Astrocyte (in vitro differentiated cells and primary cell): ENCODE results near the gene ACTL6A. TPM values are rescaled to one million over a fixed set of nuclear protein-coding genes. Genes with fewer than 3 reads are reported as not detected.

Source experiments
- DNase-seq: peaks from one replicate; pipeline ENCODE4 v3.0.0-alpha.2; 2010; ENCODE audit warnings: low read depth
- FAIRE-seq: peaks from 2 replicates; lab custom pipeline; 2011; peaks lifted over from hg19 to GRCh38; lab: Jason Lieb, UNC
- H2AFZ ChIP-seq: 2 replicates; pipeline ENCODE4 v1.6.0; 2012; ENCODE audit warnings: low read depth, low read length, inconsistent platforms
- H3K27ac ChIP-seq: 2 replicates; pipeline ENCODE4 v1.5.1; 2011; ENCODE audit warnings: low read depth, low read length, inconsistent platforms
- H3K27me3 ChIP-seq: 2 replicates; pipeline ENCODE4 v1.6.0; 2011; ENCODE audit warnings: low read length, inconsistent platforms; ENCODE audit not compliant: insufficient read depth
- H3K36me3 ChIP-seq: 2 replicates; pipeline ENCODE4 v1.5.1; 2011; ENCODE audit warnings: low read length, inconsistent platforms; ENCODE audit not compliant: insufficient read depth
- H3K4me1 ChIP-seq: 2 replicates; pipeline ENCODE4 v1.5.1; 2011; ENCODE audit warnings: low read length, inconsistent platforms; ENCODE audit not compliant: insufficient read depth
- H3K4me2 ChIP-seq: 2 replicates; pipeline ENCODE4 v1.6.0; 2012; ENCODE audit warnings: low read length, inconsistent platforms
- H3K4me3 ChIP-seq: 2 replicates; pipeline ENCODE4 v1.5.1; 2011; ENCODE audit warnings: low read depth, mild to moderate bottlenecking, low read length, inconsistent platforms; ENCODE audit not compliant: insufficient read depth
- H3K79me2 ChIP-seq: 2 replicates; pipeline ENCODE4 v1.6.0; 2012; ENCODE audit warnings: mild to moderate bottlenecking, low read length, inconsistent platforms; ENCODE audit not compliant: insufficient read depth
- H3K9ac ChIP-seq: 2 replicates; pipeline ENCODE4 v1.6.0; 2012; ENCODE audit warnings: mild to moderate bottlenecking, low read length, inconsistent platforms
- H3K9me3 ChIP-seq: 2 replicates; pipeline ENCODE4 v1.5.1; 2012; ENCODE audit warnings: low read depth, mild to moderate bottlenecking, low read length, inconsistent platforms; ENCODE audit not compliant: insufficient read depth
- H4K20me1 ChIP-seq: 2 replicates; pipeline ENCODE4 v1.6.0; 2012; ENCODE audit warnings: low read length, inconsistent platforms; ENCODE audit not compliant: insufficient read depth
- H3K27ac Mint-ChIP-seq: one replicate; pipeline ENCODE4 v1.8.0; 2021; ENCODE audit warnings: mild to moderate bottlenecking, mixed read lengths; ENCODE audit not compliant: unreplicated experiment
- H3K27me3 Mint-ChIP-seq: one replicate; pipeline ENCODE4 v1.8.0; 2021; ENCODE audit warnings: low read depth, mixed read lengths; ENCODE audit not compliant: unreplicated experiment
- H3K36me3 Mint-ChIP-seq: one replicate; pipeline ENCODE4 v1.8.0; 2021; ENCODE audit warnings: low read depth, mixed read lengths; ENCODE audit not compliant: unreplicated experiment
- H3K4me1 Mint-ChIP-seq: one replicate; pipeline ENCODE4 v1.8.0; 2021; ENCODE audit warnings: low read depth, mixed read lengths; ENCODE audit not compliant: unreplicated experiment
- H3K4me3 Mint-ChIP-seq: one replicate; pipeline ENCODE4 v1.8.0; 2021; ENCODE audit warnings: mild to moderate bottlenecking, moderate library complexity, mixed read lengths; ENCODE audit not compliant: unreplicated experiment
- H3K9me3 Mint-ChIP-seq: one replicate; pipeline ENCODE4 v1.8.0; 2021; ENCODE audit warnings: mild to moderate bottlenecking, mixed read lengths; ENCODE audit not compliant: unreplicated experiment
- CTCF ChIP-seq: IDR thresholded peaks from 2 replicates; pipeline ENCODE4 v1.5.1; 2011; ENCODE audit warnings: low read depth, mild to moderate bottlenecking, inconsistent platforms, low read length, moderate library complexity; ENCODE audit not compliant: insufficient read depth
- EZH2 ChIP-seq: IDR thresholded peaks from 2 replicates; pipeline ENCODE4 v1.6.1; 2012; ENCODE audit warnings: mild to moderate bottlenecking, low read length, inconsistent platforms; ENCODE audit not compliant: insufficient read depth
- total RNA-seq: library from RNA; stranded (reverse); gene quantifications from 2 replicates; pipeline ENCODE4 v1.2.1, GENCODE V29; 2021

ACTL6A gene
- total RNA-seq, 1 donor from 2014 or later: 47.0 TPM

- Mint-ChIP-seq H3K9me3 (peaks cover 11% of the 10 kb centered on the region), H3K4me3 (no peak overlapping the region), H3K27me3 (no peaks in the 10 kb centered on the region), H3K27ac (no peak overlapping the region), H3K36me3 (no peaks in the 10 kb centered on the region), H3K4me1 (peaks cover 9% of the 10 kb centered on the region)
- Histone ChIP-seq H3K27ac (no peak overlapping the region), H3K4me2 (no peak overlapping the region), H4K20me1 (no peaks in the 10 kb centered on the region), H3K9ac (no peak overlapping the region), H3K79me2 (no peaks in the 10 kb centered on the region), H3K9me3 (no peaks in the 10 kb centered on the region), H3K4me1 (peaks cover 4% of the 10 kb centered on the region), H2AFZ (no peak overlapping the region), H3K36me3 (no peaks in the 10 kb centered on the region), H3K27me3 (no peaks in the 10 kb centered on the region), H3K4me3 (no peak overlapping the region)
- FAIRE-seq (no peak), DNase-seq (no peak)
- no peak for TF ChIP-seq CTCF
- TF ChIP-seq EZH2: no peak
Observed at GRCh38 chr3:179541094-179541493, 21.6 kb upstream of the ACTL6A start.

- Histone ChIP-seq H4K20me1 (no peaks in the 10 kb centered on the region), H3K27me3 (no peaks in the 10 kb centered on the region), H3K9ac (no peak overlapping the region), H3K4me2 (no peak overlapping the region), H2AFZ (no peak overlapping the region), H3K79me2 (no peaks in the 10 kb centered on the region), H3K9me3 (no peaks in the 10 kb centered on the region), H3K36me3 (no peaks in the 10 kb centered on the region), H3K27ac (no peak overlapping the region), H3K4me3 (no peak overlapping the region), H3K4me1 (peaks cover 4% of the 10 kb centered on the region)
- no peak overlapping the region for H3K27ac Mint-ChIP-seq
- H3K4me1 Mint-ChIP-seq: peaks cover 9% of the 10 kb centered on the region
- DNase-seq (no peak), FAIRE-seq (no peak)
- TF ChIP-seq EZH2: no peak
- no peak for TF ChIP-seq CTCF
- peaks cover 11% of the 10 kb centered on the region for H3K9me3 Mint-ChIP-seq
- H3K36me3 Mint-ChIP-seq: no peaks in the 10 kb centered on the region
- no peak overlapping the region for H3K4me3 Mint-ChIP-seq
- H3K27me3 Mint-ChIP-seq: no peaks in the 10 kb centered on the region
Observed at GRCh38 chr3:179541596-179541995, 21.1 kb upstream of the ACTL6A start.

GRCh38 chr3:179542375-179542774, 20.4 kb upstream of the ACTL6A start:
- no peak for FAIRE-seq

More at GRCh38 chr3:179542375-179542774, 20.4 kb upstream of the ACTL6A start:
- H4K20me1 ChIP-seq: no peaks in the 10 kb centered on the region
- no peaks in the 10 kb centered on the region for H3K36me3 ChIP-seq
- no peak overlapping the region for H3K4me3 ChIP-seq
- H3K79me2 ChIP-seq: no peaks in the 10 kb centered on the region
- DNase-seq: no peak
- H3K4me3 Mint-ChIP-seq: no peak overlapping the region
- TF ChIP-seq EZH2: no peak
- no peak for TF ChIP-seq CTCF
- no peak overlapping the region for H2AFZ ChIP-seq
- H3K9me3 Mint-ChIP-seq: peaks cover 11% of the 10 kb centered on the region
- no peaks in the 10 kb centered on the region for H3K36me3 Mint-ChIP-seq
- H3K4me1 ChIP-seq: peaks cover 4% of the 10 kb centered on the region
- H3K27me3 ChIP-seq: no peaks in the 10 kb centered on the region
- no peaks in the 10 kb centered on the region for H3K9me3 ChIP-seq
- no peak overlapping the region for H3K27ac ChIP-seq
- peaks cover 15% of the 10 kb centered on the region for H3K4me1 Mint-ChIP-seq
- H3K4me2 ChIP-seq: no peak overlapping the region
- H3K27ac Mint-ChIP-seq: no peak overlapping the region
- H3K9ac ChIP-seq: no peak overlapping the region
- H3K27me3 Mint-ChIP-seq: no peaks in the 10 kb centered on the region
